Measurements from ENCODE around the gene PRDM12.

PRDM12 gene

DNA sequence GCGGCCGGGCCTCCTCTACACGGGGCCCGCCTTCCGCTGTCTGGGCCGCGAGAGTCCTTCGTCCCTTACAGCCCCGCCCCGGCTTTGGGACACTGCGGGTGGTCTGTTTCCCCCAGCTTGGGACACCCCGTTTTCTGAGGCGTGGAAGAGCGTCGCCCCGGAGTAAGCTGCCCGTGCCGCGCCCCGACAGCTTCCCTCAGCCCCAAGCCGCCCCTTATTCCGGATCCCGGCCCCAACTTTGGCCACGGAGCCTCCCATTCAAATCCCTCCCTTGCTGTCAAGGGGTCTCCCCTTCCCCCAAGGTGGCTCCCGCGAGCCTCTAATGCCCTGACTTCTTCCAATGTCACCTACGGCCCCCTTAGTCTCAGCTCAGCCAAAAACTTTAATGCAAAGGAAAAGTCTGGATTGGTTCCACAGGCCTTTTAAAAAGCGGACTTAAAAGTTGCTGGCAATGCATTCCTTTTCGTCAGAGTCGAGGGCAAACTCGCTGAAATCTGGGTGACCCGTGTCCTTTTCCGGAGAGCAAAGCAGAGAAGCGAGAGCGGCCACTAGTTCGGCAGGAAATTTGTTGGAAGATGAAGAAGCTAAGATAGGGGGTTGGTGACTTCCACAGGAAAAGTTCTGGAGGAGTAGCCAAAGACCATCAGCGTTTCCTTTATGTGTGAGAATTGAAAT lies 49.0 kb downstream of the PRDM12 start:
- H3K9me3 ChIP-seq (ENCODE audit: control insufficient read depth in 1 of 2, low read length in 2 of 2), result no peaks in the 10 kb centered on the region
- peak overlapping the region; percentile 73 for H3K27ac ChIP-seq (ENCODE audit: low read length)
- peaks cover 0 to 6% of the 10 kb centered on the region in 2 donors for H3K4me1 ChIP-seq (ENCODE audit: control insufficient read depth in 1 of 2, insufficient read depth in 2 of 2, low read length in 2 of 2)
- no peaks in the 10 kb centered on the region for H3K27me3 ChIP-seq (ENCODE audit: low read depth, low read length)
- no peaks in the 10 kb centered on the region for H3K36me3 ChIP-seq (ENCODE audit: control insufficient read depth in 1 of 2, insufficient read depth in 2 of 2, low read length in 2 of 2)
- H3K4me3 ChIP-seq (ENCODE audit: low read depth in 1 of 2, low read length in 2 of 2), result peak overlapping the region; percentile 75 to 78

DNA sequence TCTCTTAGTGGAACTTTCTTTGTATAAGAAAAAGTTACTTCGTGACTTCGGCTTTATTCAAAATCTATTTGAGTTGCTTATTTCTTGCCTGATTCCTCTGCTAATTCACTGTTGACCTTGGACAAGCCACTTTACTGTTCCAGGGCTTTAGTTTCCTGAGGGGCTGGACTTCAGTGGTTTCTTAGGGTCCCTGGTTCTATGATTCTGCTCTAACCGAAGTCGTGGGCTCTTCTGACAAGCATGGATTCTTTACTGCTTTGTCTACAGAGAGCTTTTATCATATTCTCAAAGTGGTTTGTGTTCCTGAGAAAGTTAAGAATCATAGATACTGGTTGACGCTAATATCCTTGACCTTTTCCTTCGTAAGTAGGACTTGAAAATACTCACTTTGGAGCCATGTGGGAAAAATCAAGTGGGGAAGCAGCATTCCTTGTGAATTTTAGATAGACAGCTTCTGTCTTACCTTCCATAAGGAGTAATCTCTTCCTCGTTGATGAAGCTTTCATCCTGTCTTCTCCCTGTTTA lies 50.3 kb downstream of the PRDM12 start:
- Histone ChIP-seq H3K27me3 (ENCODE audit: low read depth, low read length) (no peaks in the 10 kb centered on the region), H3K9me3 (ENCODE audit: control insufficient read depth in 1 of 2, low read length in 2 of 2) (no peaks in the 10 kb centered on the region), H3K27ac (ENCODE audit: low read length) (peak overlapping the region; percentile 73), H3K4me1 (ENCODE audit: control insufficient read depth in 1 of 2, insufficient read depth in 2 of 2, low read length in 2 of 2) (peaks cover 0 to 6% of the 10 kb centered on the region in 2 donors), H3K36me3 (ENCODE audit: control insufficient read depth in 1 of 2, insufficient read depth in 2 of 2, low read length in 2 of 2) (no peaks in the 10 kb centered on the region), H3K4me3 (ENCODE audit: low read depth in 1 of 2, low read length in 2 of 2) (peak overlapping the region; percentile 75 to 78)

DNA sequence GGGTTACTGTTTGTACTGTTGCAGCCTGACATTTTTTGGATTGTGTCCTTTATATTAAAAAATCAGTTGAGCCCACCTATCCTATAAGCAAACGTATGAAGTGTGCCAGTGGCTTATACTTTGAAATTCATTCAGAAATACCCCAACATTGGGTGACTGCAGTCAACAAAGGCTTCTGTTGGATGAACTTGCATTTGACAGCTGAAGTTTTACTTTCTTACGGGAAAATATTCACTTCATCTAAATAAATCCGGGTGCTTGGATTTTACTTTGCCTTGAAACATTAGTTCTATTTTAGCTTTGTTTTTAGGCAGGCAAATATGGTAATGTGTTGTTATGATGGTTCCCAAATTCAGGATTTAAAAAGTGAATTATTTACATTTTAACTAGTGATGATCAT lies 50.9 kb downstream of the PRDM12 start:
- peak overlapping the region; percentile 73 for H3K27ac ChIP-seq (ENCODE audit: low read length)
- peak overlapping the region; percentile 75 to 78 for H3K4me3 ChIP-seq (ENCODE audit: low read depth in 1 of 2, low read length in 2 of 2)
- H3K4me1 ChIP-seq (ENCODE audit: control insufficient read depth in 1 of 2, insufficient read depth in 2 of 2, low read length in 2 of 2), result peaks cover 0 to 6% of the 10 kb centered on the region in 2 donors
- no peaks in the 10 kb centered on the region for H3K36me3 ChIP-seq (ENCODE audit: control insufficient read depth in 1 of 2, insufficient read depth in 2 of 2, low read length in 2 of 2)
- H3K27me3 ChIP-seq (ENCODE audit: low read depth, low read length), result no peaks in the 10 kb centered on the region
- no peaks in the 10 kb centered on the region for H3K9me3 ChIP-seq (ENCODE audit: control insufficient read depth in 1 of 2, low read length in 2 of 2)

DNA sequence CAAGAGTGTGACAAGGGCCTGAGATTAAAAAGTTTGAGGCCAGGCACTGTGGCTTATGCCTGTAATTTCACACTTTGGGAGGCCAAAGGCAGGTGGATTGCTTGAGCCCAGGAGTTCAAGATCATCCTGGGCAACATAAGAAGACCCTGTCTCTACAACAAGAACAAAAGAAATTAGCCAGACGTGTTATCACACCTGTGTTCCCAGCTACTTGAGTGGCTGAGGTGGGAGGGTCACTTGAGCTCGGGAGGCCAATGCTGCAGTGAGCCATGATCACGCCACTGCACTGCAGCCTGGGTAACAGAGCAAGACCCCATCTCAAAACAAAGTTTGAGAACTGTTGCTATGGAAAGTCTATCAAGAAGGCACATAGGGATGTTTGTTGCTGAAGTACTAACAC lies 54.2 kb downstream of the PRDM12 start:
- no peak overlapping the region for H3K4me3 ChIP-seq (ENCODE audit: low read depth in 1 of 2, low read length in 2 of 2)
- peaks cover 0 to 6% of the 10 kb centered on the region in 2 donors for H3K4me1 ChIP-seq (ENCODE audit: control insufficient read depth in 1 of 2, insufficient read depth in 2 of 2, low read length in 2 of 2)
- H3K36me3 ChIP-seq (ENCODE audit: control insufficient read depth in 1 of 2, insufficient read depth in 2 of 2, low read length in 2 of 2), result no peaks in the 10 kb centered on the region
- H3K27me3 ChIP-seq (ENCODE audit: low read depth, low read length), result no peaks in the 10 kb centered on the region
- no peaks in the 10 kb centered on the region for H3K9me3 ChIP-seq (ENCODE audit: control insufficient read depth in 1 of 2, low read length in 2 of 2)
- no peak overlapping the region for H3K27ac ChIP-seq (ENCODE audit: low read length)

DNA sequence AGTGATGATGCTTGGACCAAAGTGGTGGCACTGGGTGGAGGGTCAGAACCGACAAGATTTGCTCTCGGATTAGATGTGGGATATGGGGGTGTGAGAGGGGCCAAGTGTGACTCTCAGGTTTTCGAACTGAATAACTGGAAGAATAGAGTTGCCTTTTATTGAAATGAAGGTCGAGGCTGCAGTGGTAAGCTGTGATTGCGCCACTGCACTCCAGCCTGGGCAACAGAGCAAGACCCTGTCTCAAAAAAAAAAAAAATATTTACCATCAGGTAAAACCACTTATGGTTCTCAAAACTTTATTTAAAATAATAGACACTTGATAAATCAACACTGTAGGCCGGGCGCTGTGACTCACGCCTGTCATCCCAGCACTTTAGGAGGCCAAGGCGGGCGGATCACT lies 56.4 kb downstream of the PRDM12 start:
- Histone ChIP-seq H3K36me3 (ENCODE audit: control insufficient read depth in 1 of 2, insufficient read depth in 2 of 2, low read length in 2 of 2) (no peaks in the 10 kb centered on the region), H3K27ac (ENCODE audit: low read length) (no peak overlapping the region), H3K9me3 (ENCODE audit: control insufficient read depth in 1 of 2, low read length in 2 of 2) (no peaks in the 10 kb centered on the region)

DNA sequence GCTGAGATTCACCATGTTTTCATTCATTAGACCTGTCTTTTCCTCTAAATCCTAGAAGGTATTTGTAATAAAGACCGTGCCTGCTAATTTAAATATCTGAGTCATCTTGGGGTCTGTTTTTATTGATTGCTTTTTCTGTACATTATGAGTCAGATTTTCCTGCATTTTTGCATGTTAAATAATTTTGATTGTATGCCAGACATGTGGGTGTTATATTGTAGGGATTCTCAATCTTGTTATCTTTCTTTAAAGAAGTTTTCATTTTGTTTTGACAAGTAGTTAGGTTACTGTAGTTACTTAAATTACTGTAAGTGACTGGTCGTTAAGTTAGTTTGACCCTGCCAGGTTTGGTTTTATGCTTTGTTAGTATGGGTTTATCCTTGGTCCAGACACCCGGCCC lies 64.3 kb downstream of the PRDM12 start:
- Histone ChIP-seq H3K4me1 (ENCODE audit: control insufficient read depth in 1 of 2, insufficient read depth in 2 of 2, low read length in 2 of 2) (peaks cover 8% of the 10 kb centered on the region in 2 donors), H3K9me3 (ENCODE audit: control insufficient read depth in 1 of 2, low read length in 2 of 2) (no peaks in the 10 kb centered on the region), H3K27ac (ENCODE audit: low read length) (no peak overlapping the region), H3K36me3 (ENCODE audit: control insufficient read depth in 1 of 2, insufficient read depth in 2 of 2, low read length in 2 of 2) (no peaks in the 10 kb centered on the region), H3K4me3 (ENCODE audit: low read depth in 1 of 2, low read length in 2 of 2) (no peak overlapping the region), H3K27me3 (ENCODE audit: low read depth, low read length) (no peaks in the 10 kb centered on the region)

More for the DNA sequence above, 56.4 kb downstream of the PRDM12 start:
- Histone ChIP-seq H3K27me3 (ENCODE audit: low read depth, low read length) (no peaks in the 10 kb centered on the region), H3K4me1 (ENCODE audit: control insufficient read depth in 1 of 2, insufficient read depth in 2 of 2, low read length in 2 of 2) (no peaks in the 10 kb centered on the region), H3K4me3 (ENCODE audit: low read depth in 1 of 2, low read length in 2 of 2) (no peak overlapping the region)

DNA sequence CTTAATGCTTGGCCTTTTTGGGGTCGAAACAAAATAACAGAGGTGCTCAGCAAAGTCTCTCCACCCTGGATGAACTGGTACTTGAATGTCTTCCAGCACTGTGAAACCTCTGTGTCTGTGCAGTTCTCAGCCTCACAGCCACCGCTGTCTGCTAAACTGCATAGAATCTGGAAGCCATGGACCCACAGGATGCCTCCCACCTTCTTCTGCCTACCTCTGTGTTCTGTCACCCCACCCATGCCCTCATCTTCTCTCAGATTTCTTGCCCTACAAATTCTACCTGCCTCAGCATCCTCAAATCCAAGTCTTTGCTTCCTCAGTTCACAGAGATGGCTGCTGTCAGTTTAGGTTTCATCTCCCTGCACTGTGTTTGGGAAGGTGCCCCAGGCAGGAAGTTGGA lies 64.8 kb downstream of the PRDM12 start:
- no peaks in the 10 kb centered on the region for H3K36me3 ChIP-seq (ENCODE audit: control insufficient read depth in 1 of 2, insufficient read depth in 2 of 2, low read length in 2 of 2)
- peaks cover 8% of the 10 kb centered on the region in 2 donors for H3K4me1 ChIP-seq (ENCODE audit: control insufficient read depth in 1 of 2, insufficient read depth in 2 of 2, low read length in 2 of 2)
- H3K4me3 ChIP-seq (ENCODE audit: low read depth in 1 of 2, low read length in 2 of 2), result no peak overlapping the region
- H3K27me3 ChIP-seq (ENCODE audit: low read depth, low read length), result no peaks in the 10 kb centered on the region
- H3K27ac ChIP-seq (ENCODE audit: low read length), result no peak overlapping the region
- no peaks in the 10 kb centered on the region for H3K9me3 ChIP-seq (ENCODE audit: control insufficient read depth in 1 of 2, low read length in 2 of 2)

DNA sequence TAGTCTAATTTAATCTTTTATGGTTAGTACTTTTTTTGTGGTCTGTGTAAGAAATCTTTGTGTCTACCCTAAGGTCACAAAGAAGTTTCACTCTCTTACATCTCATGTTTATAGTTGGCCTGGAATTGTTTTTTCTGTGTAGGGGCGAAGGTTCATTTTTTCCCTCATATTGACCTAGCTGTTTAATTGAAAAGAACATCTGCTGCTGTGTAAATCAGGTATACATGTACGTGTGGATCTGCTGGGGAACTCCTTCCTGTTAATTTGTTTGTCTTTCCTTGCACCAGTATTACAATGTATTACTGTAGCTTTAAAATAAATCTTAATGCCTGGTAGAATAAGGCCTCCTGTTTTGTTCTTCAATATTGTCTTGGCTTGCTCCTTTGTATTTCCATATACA lies 67.0 kb downstream of the PRDM12 start:
- Histone ChIP-seq H3K27ac (ENCODE audit: low read length) (no peak overlapping the region), H3K27me3 (ENCODE audit: low read depth, low read length) (no peaks in the 10 kb centered on the region), H3K4me3 (ENCODE audit: low read depth in 1 of 2, low read length in 2 of 2) (no peak overlapping the region), H3K36me3 (ENCODE audit: control insufficient read depth in 1 of 2, insufficient read depth in 2 of 2, low read length in 2 of 2) (no peaks in the 10 kb centered on the region), H3K4me1 (ENCODE audit: control insufficient read depth in 1 of 2, insufficient read depth in 2 of 2, low read length in 2 of 2) (peaks cover 8% of the 10 kb centered on the region in 2 donors), H3K9me3 (ENCODE audit: control insufficient read depth in 1 of 2, low read length in 2 of 2) (no peaks in the 10 kb centered on the region)

DNA sequence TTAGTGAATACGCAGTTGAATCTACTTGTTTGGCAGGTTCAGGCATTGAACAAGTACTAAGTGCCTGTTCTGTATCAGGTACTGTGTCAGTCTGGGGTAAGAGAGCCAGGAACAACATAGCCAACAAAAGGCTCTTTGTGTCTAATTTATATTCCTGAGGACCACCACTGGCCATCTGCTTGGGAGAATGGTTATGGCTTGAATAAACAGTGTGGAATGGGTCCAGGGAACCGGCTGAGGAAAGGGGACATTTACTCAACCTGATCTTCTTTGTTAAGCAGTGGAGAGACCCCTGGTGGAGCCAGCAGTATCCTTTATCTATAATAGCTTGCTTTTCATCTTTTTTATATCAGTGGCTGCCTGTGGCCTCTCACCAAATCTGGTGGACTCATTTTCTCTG lies 67.7 kb downstream of the PRDM12 start:
- no peaks in the 10 kb centered on the region for H3K36me3 ChIP-seq (ENCODE audit: control insufficient read depth in 1 of 2, insufficient read depth in 2 of 2, low read length in 2 of 2)
- H3K27me3 ChIP-seq (ENCODE audit: low read depth, low read length), result no peaks in the 10 kb centered on the region
- H3K4me3 ChIP-seq (ENCODE audit: low read depth in 1 of 2, low read length in 2 of 2), result no peak overlapping the region
- H3K9me3 ChIP-seq (ENCODE audit: control insufficient read depth in 1 of 2, low read length in 2 of 2), result no peaks in the 10 kb centered on the region
- H3K4me1 ChIP-seq (ENCODE audit: control insufficient read depth in 1 of 2, insufficient read depth in 2 of 2, low read length in 2 of 2), result peaks cover 8% of the 10 kb centered on the region in 2 donors
- H3K27ac ChIP-seq (ENCODE audit: low read length), result no peak overlapping the region
